NCI-H1930 (cell line): ENCODE measurements around the gene KLHL36.

Experiments used
- DNase-seq, 2 experiments: peaks; one replicate each; lab custom pipeline; 2025; lab: John Stamatoyannopoulos, UW

The KLHL36 gene

GRCh38 chr16:84647828-84648594 lies at the start of gene KLHL36:
TSS of gene KLHL36 (plus strand) at chr16:84648511. CDS start at chr16:84650868, 2,357 bp downstream.
- DNase-seq, result peak in 1 of 2 experiments; percentile 15

DNA sequence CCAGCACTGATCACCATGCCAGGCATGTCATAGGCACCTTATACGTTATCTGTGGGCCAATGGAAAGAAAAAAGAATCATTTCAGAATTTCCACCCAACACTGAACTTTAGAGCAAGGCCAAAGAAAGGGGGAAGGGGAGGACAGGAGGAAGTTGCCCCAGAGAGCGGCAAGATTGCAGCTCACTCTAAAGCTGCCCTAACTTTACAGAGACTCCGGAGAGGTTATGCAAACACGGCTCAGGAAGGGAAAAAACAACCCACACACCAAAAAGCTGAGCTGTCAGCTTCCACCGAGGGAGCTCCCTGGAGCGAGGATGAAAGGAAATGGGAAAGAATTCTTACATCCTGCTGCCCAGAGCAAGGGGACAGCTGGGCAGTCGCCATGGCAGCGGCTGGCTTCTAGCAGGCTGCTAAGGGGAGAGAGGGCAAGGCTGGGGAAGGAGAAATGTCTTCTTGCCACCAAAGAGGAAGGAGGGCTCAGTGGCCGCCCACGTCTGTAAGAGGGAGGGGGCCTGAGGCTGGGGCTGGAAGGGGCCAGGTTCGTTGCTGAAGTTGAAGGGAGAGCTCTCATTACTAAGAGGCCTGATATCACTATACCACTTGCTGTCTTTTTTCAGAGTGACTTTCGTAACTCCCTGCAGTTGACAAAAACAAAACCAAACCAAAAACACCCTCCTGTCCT lies 48.6 kb upstream of the KLHL36 start:
- no peak for DNase-seq

GRCh38 chr16:84600343-84601229 lies 47.7 kb upstream of the KLHL36 start:
- no peak for DNase-seq

- no peak for DNase-seq
Observed at GRCh38 chr16:84603140-84603816, 45.0 kb upstream of the KLHL36 start.

DNA sequence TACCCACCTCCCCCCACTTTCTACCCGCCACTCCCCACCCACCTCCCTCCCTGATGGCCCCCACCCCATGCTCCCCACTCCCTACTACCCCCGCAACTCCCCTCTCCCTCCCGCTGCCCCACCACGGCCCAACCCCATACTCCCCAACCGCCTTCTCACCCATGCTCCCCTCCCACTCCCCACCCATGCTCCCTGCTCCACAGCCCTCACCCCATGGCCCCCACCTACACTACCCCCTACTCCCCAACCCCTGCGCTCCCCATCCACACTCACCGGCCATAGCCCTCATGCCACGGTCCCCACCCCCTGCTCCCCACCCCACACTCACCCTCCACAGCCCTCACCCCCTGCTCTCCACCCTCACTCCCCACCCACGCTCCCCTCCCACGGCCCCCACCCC lies 44.4 kb upstream of the KLHL36 start:
- no peak for DNase-seq

- no peak for DNase-seq
Observed at GRCh38 chr16:84604477-84605013, 43.8 kb upstream of the KLHL36 start.

DNA sequence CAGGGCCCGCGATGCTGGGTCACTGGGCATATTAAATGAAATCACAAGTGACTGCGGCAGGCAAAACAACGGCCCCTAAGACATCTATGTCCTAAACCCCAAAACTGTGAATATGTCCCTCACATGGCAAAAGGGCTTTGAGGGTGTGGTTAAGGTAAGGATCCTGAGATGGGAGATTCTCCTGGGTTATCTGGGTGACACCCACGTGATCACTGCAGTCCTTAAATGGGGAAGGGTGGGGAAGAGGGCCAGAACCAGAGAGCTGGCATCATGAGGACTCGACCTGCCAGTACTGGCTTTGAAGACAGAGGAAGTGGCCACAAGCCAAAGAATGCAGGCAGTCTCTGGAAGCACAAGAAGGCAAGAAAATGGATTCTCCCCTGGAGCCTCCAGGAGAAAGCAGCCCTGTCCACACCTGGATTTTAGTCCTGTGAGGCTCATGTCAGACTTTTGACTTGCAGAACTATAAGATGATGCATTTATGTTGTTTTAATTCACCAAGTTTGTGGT lies 42.9 kb upstream of the KLHL36 start:
- DNase-seq, result no peak

GRCh38 chr16:84606081-84606875 lies 42.0 kb upstream of the KLHL36 start:
- no peak for DNase-seq

- DNase-seq, result no peak
Observed at GRCh38 chr16:84607061-84607460, 41.2 kb upstream of the KLHL36 start.

GRCh38 chr16:84607694-84608093 lies 40.6 kb upstream of the KLHL36 start:
- no peak for DNase-seq

- DNase-seq, result no peak
Observed at GRCh38 chr16:84608282-84608681, 40.0 kb upstream of the KLHL36 start.

- DNase-seq, result no peak
Observed at GRCh38 chr16:84609563-84610177, 38.6 kb upstream of the KLHL36 start.

DNA sequence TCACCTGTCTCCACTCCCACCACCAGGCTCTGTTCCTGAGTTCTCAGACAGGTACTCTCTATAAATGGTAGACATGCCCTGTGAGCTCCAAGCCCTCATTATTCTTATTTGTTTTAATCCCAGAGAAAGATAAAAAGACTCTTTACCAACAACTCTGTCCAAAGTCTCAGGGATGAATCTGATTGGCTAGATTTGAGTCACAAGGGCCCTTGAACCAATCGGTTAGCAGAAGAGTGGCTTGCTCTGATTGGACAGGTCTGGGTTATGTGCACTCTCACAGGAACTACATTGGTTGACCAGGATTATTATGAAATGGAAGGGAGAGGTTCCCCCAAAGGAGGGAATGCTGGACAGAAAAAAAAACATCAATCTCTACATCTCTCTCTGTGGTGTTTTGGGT lies 37.9 kb upstream of the KLHL36 start:
- DNase-seq, result no peak

GRCh38 chr16:84611041-84611440 lies 37.3 kb upstream of the KLHL36 start:
- DNase-seq, result no peak

- DNase-seq, result no peak
Observed at GRCh38 chr16:84612686-84613085, 35.6 kb upstream of the KLHL36 start.

GRCh38 chr16:84613408-84614072 lies 34.8 kb upstream of the KLHL36 start:
- DNase-seq, result no peak

GRCh38 chr16:84614073-84614459 lies 34.2 kb upstream of the KLHL36 start:
- DNase-seq, result no peak

- no peak for DNase-seq
Observed at GRCh38 chr16:84614623-84614967, 33.7 kb upstream of the KLHL36 start.

DNA sequence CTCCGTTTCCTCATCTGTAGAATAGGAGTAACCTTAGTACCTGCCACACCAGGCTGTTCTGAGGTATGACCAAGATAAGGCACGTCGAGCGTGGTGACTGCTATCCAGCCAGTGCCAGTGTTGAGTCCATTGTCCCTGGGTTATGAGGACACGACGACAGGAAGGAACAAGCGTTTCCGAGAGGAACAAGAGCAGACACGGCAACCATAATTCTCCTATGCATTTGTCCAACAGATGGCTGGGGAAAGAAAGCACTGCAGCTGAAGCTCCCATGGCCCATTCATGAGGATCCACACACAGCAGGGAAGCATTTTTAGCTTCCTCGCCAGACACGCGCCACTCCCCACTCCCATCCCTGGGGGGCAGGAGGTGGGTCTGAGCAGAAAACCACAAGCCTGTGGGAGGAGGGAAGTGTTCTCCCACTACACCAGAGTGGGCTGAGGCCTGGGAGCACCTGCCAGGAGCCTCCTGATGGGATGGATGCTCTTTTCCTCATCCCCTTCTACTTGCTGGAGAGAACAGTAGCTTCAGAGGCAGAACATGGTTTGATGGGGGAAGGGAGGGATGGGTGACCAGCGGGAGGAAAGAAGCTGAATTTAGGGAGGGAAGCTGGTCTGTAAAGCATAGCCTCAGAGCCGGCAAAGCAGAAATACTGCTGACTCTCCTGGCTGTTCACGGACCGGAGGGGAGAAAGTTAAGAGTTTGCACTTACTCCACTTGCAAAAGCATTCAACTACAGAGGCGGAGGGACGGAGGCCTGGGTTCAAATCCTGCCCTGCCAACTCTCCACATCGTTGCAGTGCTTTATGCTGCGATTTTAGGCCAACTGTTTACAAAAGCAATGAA lies 33.1 kb upstream of the KLHL36 start:
- DNase-seq, result no peak
